Dendritic cell treated with granulocyte-macrophage colony-stimulating factor and Interleukin-4, amounts not matched to agents 40 ng/mL and 50 ng/mL, for 4 days (primary cell): ENCODE measurements around the gene NIPAL3.

Source experiments
- H3K27ac Mint-ChIP-seq: one replicate; pipeline ENCODE4 v1.8.0; 2022; ENCODE audit warnings: mild to moderate bottlenecking, mixed read lengths
- H3K27me3 Mint-ChIP-seq: one replicate; pipeline ENCODE4 v1.8.0; 2022; ENCODE audit warnings: mild to moderate bottlenecking, mixed read lengths
- H3K36me3 Mint-ChIP-seq: one replicate; pipeline ENCODE4 v1.8.0; 2022; ENCODE audit warnings: low read depth, mixed read lengths
- H3K4me1 Mint-ChIP-seq: one replicate; pipeline ENCODE4 v1.8.0; 2022; ENCODE audit warnings: low read depth, mixed read lengths
- H3K4me3 Mint-ChIP-seq: one replicate; pipeline ENCODE4 v1.8.0; 2022; ENCODE audit warnings: mild to moderate bottlenecking, moderate library complexity, mixed read lengths
- H3K9me3 Mint-ChIP-seq: one replicate; pipeline ENCODE4 v1.8.0; 2022; ENCODE audit warnings: mixed read lengths
- intact Hi-C: fragments of 100-400 bp; cut with micrococcal nuclease; formaldehyde crosslinking; loops from one replicate; pipeline ENCODE4 v1.15.0; 2022

The NIPAL3 gene

GRCh38 chr1:24415334-24415909 is at the start of gene NIPAL3:
NIPAL3 (plus strand) TSS chr1:24415802; CDS start chr1:24419548, 3,746 bp downstream.
- H3K36me3 Mint-ChIP-seq, result peaks cover 21% of the 10 kb centered on the region
- peak within 1 kb of the TSS; percentile 94 for H3K4me3 Mint-ChIP-seq
- no peaks in the 10 kb centered on the region for H3K27me3 Mint-ChIP-seq
- H3K9me3 Mint-ChIP-seq, result no peaks in the 10 kb centered on the region
- peaks cover 69% of the 10 kb centered on the region for H3K4me1 Mint-ChIP-seq
- H3K27ac Mint-ChIP-seq, result peak within 1 kb of the TSS; percentile 79
- intact Hi-C loops, result loop anchor here (5.0 kb wide), 3 partner anchors 92 to 227 kb away; partner anchors contain the start of gene SRRM1

GRCh38 chr1:24366707-24367106 is 48.9 kb upstream of the NIPAL3 start:
- no peaks in the 10 kb centered on the region for H3K36me3 Mint-ChIP-seq
- H3K4me3 Mint-ChIP-seq, result no peak overlapping the region
- no peaks in the 10 kb centered on the region for H3K9me3 Mint-ChIP-seq
- no peak overlapping the region for H3K27ac Mint-ChIP-seq
- intact Hi-C loops, result no loop called here
- H3K27me3 Mint-ChIP-seq, result no peaks in the 10 kb centered on the region
- peaks cover 31% of the 10 kb centered on the region for H3K4me1 Mint-ChIP-seq

GRCh38 chr1:24369199-24369598 is 46.4 kb upstream of the NIPAL3 start:
- Mint-ChIP-seq H3K9me3 (no peaks in the 10 kb centered on the region), H3K4me1 (peaks cover 18% of the 10 kb centered on the region), H3K36me3 (no peaks in the 10 kb centered on the region), H3K27me3 (no peaks in the 10 kb centered on the region), H3K4me3 (no peak overlapping the region), H3K27ac (no peak overlapping the region)
- intact Hi-C loops, result no loop called here

GRCh38 chr1:24369801-24370200 is 45.8 kb upstream of the NIPAL3 start:
- Mint-ChIP-seq H3K4me1 (peaks cover 13% of the 10 kb centered on the region), H3K9me3 (no peaks in the 10 kb centered on the region), H3K36me3 (no peaks in the 10 kb centered on the region), H3K27me3 (no peaks in the 10 kb centered on the region), H3K27ac (no peak overlapping the region), H3K4me3 (no peak overlapping the region)
- intact Hi-C loops, result no loop called here

GRCh38 chr1:24373044-24373443 is 42.6 kb upstream of the NIPAL3 start:
- Mint-ChIP-seq H3K27me3 (no peaks in the 10 kb centered on the region), H3K4me1 (no peaks in the 10 kb centered on the region), H3K27ac (no peak overlapping the region), H3K9me3 (no peaks in the 10 kb centered on the region), H3K4me3 (no peak overlapping the region), H3K36me3 (no peaks in the 10 kb centered on the region)
- intact Hi-C loops, result no loop called here

- H3K36me3 Mint-ChIP-seq, result no peaks in the 10 kb centered on the region
- H3K27ac Mint-ChIP-seq, result no peak overlapping the region
- H3K27me3 Mint-ChIP-seq, result no peaks in the 10 kb centered on the region
- intact Hi-C loops, result no loop called here
- no peaks in the 10 kb centered on the region for H3K4me1 Mint-ChIP-seq
- no peaks in the 10 kb centered on the region for H3K9me3 Mint-ChIP-seq
- H3K4me3 Mint-ChIP-seq, result no peak overlapping the region
Measured at GRCh38 chr1:24373710-24374109, 41.9 kb upstream of the NIPAL3 start.

- no peak overlapping the region for H3K27ac Mint-ChIP-seq
- intact Hi-C loops, result no loop called here
- H3K9me3 Mint-ChIP-seq, result no peaks in the 10 kb centered on the region
- H3K27me3 Mint-ChIP-seq, result no peaks in the 10 kb centered on the region
- no peaks in the 10 kb centered on the region for H3K36me3 Mint-ChIP-seq
- H3K4me1 Mint-ChIP-seq, result no peaks in the 10 kb centered on the region
- H3K4me3 Mint-ChIP-seq, result no peak overlapping the region
Measured at GRCh38 chr1:24374891-24375786, 40.5 kb upstream of the NIPAL3 start.

GRCh38 chr1:24379733-24380315 is 35.8 kb upstream of the NIPAL3 start:
- Mint-ChIP-seq H3K27ac (no peak overlapping the region), H3K4me3 (no peak overlapping the region), H3K36me3 (no peaks in the 10 kb centered on the region), H3K9me3 (no peaks in the 10 kb centered on the region), H3K4me1 (peaks cover 16% of the 10 kb centered on the region), H3K27me3 (no peaks in the 10 kb centered on the region)
- intact Hi-C loops, result no loop called here

GRCh38 chr1:24380508-24380907 is 35.1 kb upstream of the NIPAL3 start:
- H3K27me3 Mint-ChIP-seq, result no peaks in the 10 kb centered on the region
- no peaks in the 10 kb centered on the region for H3K9me3 Mint-ChIP-seq
- H3K4me1 Mint-ChIP-seq, result peaks cover 22% of the 10 kb centered on the region
- no peak overlapping the region for H3K27ac Mint-ChIP-seq
- intact Hi-C loops, result no loop called here
- H3K36me3 Mint-ChIP-seq, result no peaks in the 10 kb centered on the region
- H3K4me3 Mint-ChIP-seq, result no peak overlapping the region

GRCh38 chr1:24381256-24381655 is 34.3 kb upstream of the NIPAL3 start:
- no peaks in the 10 kb centered on the region for H3K9me3 Mint-ChIP-seq
- H3K4me3 Mint-ChIP-seq, result no peak overlapping the region
- H3K4me1 Mint-ChIP-seq, result peaks cover 22% of the 10 kb centered on the region
- no peak overlapping the region for H3K27ac Mint-ChIP-seq
- intact Hi-C loops, result no loop called here
- H3K36me3 Mint-ChIP-seq, result no peaks in the 10 kb centered on the region
- no peaks in the 10 kb centered on the region for H3K27me3 Mint-ChIP-seq

GRCh38 chr1:24382165-24382577 is 33.4 kb upstream of the NIPAL3 start:
- no peaks in the 10 kb centered on the region for H3K27me3 Mint-ChIP-seq
- intact Hi-C loops, result no loop called here
- H3K36me3 Mint-ChIP-seq, result no peaks in the 10 kb centered on the region
- peaks cover 22% of the 10 kb centered on the region for H3K4me1 Mint-ChIP-seq
- H3K27ac Mint-ChIP-seq, result no peak overlapping the region
- H3K4me3 Mint-ChIP-seq, result no peak overlapping the region
- H3K9me3 Mint-ChIP-seq, result no peaks in the 10 kb centered on the region

GRCh38 chr1:24383381-24383940 is 32.1 kb upstream of the NIPAL3 start:
- intact Hi-C loops, result no loop called here
- no peaks in the 10 kb centered on the region for H3K9me3 Mint-ChIP-seq
- no peaks in the 10 kb centered on the region for H3K27me3 Mint-ChIP-seq
- no peak overlapping the region for H3K27ac Mint-ChIP-seq
- peaks cover 22% of the 10 kb centered on the region for H3K4me1 Mint-ChIP-seq
- H3K4me3 Mint-ChIP-seq, result no peak overlapping the region
- H3K36me3 Mint-ChIP-seq, result no peaks in the 10 kb centered on the region

- H3K9me3 Mint-ChIP-seq, result no peaks in the 10 kb centered on the region
- peak overlapping the region; percentile 76 for H3K27ac Mint-ChIP-seq
- no peaks in the 10 kb centered on the region for H3K36me3 Mint-ChIP-seq
- H3K4me3 Mint-ChIP-seq, result peak overlapping the region; percentile 56
- H3K27me3 Mint-ChIP-seq, result no peaks in the 10 kb centered on the region
- intact Hi-C loops, result loop anchor here (5.0 kb wide), 1 partner anchor 62 kb away; no protein-coding TSS in a partner anchor
- H3K4me1 Mint-ChIP-seq, result peaks cover 22% of the 10 kb centered on the region
Measured at GRCh38 chr1:24384251-24385090, 31.1 kb upstream of the NIPAL3 start.
